Activated CD8-positive, alpha-beta memory T cell treated with anti-CD3 and anti-CD28 coated beads, Interleukin-2, amount 10 ng/mL, durations not matched to agents 7 days and 5 days (primary cell): Measurements from ENCODE around the gene HNRNPM. TPM values are rescaled to one million over a fixed set of nuclear protein-coding genes. Genes with fewer than 3 reads are reported as not detected.

ENCODE experiments used
- ATAC-seq: fragments of 150-1000 bp; cut with Tn5 transposase; one replicate; pipeline ENCODE4 v1.10.0; 2021; ENCODE audit warnings: moderate library complexity
- CTCF ChIA-PET: fragments of 350-600 bp; sonication (Branson Sonifier 250); formaldehyde crosslinking; loops from one replicate; lab custom pipeline; 2021; ENCODE audit warnings: antibody characterized with exemption; lab: Charles Lee
- DNase-seq: peaks from one replicate; pipeline ENCODE4 v3.0.0-alpha.2; 2020
- H3K27ac Mint-ChIP-seq: one replicate; pipeline ENCODE4 v1.8.0; 2021; ENCODE audit warnings: mild to moderate bottlenecking, mixed read lengths
- H3K27me3 Mint-ChIP-seq: one replicate; pipeline ENCODE4 v1.8.0; 2021; ENCODE audit warnings: mixed read lengths
- H3K36me3 Mint-ChIP-seq: one replicate; pipeline ENCODE4 v1.8.0; 2021; ENCODE audit warnings: mild to moderate bottlenecking, mixed read lengths
- H3K4me1 Mint-ChIP-seq: one replicate; pipeline ENCODE4 v1.8.0; 2021; ENCODE audit warnings: mixed read lengths
- H3K4me3 Mint-ChIP-seq: one replicate; pipeline ENCODE4 v1.8.0; 2021; ENCODE audit warnings: mild to moderate bottlenecking, moderate library complexity, mixed read lengths
- H3K9me3 Mint-ChIP-seq: one replicate; pipeline ENCODE4 v1.8.0; 2022; ENCODE audit warnings: low read depth, mixed read lengths
- total RNA-seq, 2 experiments: library from RNA; stranded (reverse); gene quantifications; one replicate each; pipeline ENCODE4 v1.2.3, GENCODE V29; 2021

Gene HNRNPM
- total RNA-seq, 2 experiments from 2014 or later, result 226 to 309 TPM

GRCh38 chr19:8531470-8531869 is 86.7 kb downstream of the HNRNPM start:
- no peak overlapping the region for H3K27ac Mint-ChIP-seq
- ATAC-seq, result no peak
- no peaks in the 10 kb centered on the region for H3K27me3 Mint-ChIP-seq
- CTCF ChIA-PET, result interaction anchor here (1.2 to 1.4 kb wide), 3 partner anchors 18 to 48 kb away, joined by 3 to 4 read pairs (median 4); partner anchors contain the start of gene ZNF414
- no peaks in the 10 kb centered on the region for H3K9me3 Mint-ChIP-seq
- no peak overlapping the region for H3K4me3 Mint-ChIP-seq
- H3K36me3 Mint-ChIP-seq, result peaks cover 65% of the 10 kb centered on the region
- H3K4me1 Mint-ChIP-seq, result peaks cover 3% of the 10 kb centered on the region
- DNase-seq, result no peak

GRCh38 chr19:8532225-8532624 is 87.5 kb downstream of the HNRNPM start:
- DNase-seq (no peak), ATAC-seq (no peak)
- no peaks in the 10 kb centered on the region for H3K27me3 Mint-ChIP-seq
- no peaks in the 10 kb centered on the region for H3K4me1 Mint-ChIP-seq
- H3K27ac Mint-ChIP-seq, result peak overlapping the region; percentile 50
- no peaks in the 10 kb centered on the region for H3K9me3 Mint-ChIP-seq
- CTCF ChIA-PET, result interaction anchor here (0.5 to 1.4 kb wide), 2 partner anchors 8 to 47 kb away, joined by 4 read pairs; no protein-coding TSS in a partner anchor
- H3K36me3 Mint-ChIP-seq, result peaks cover 65% of the 10 kb centered on the region
- H3K4me3 Mint-ChIP-seq, result no peak overlapping the region

- H3K36me3 Mint-ChIP-seq, result peaks cover 52% of the 10 kb centered on the region
Observed at GRCh38 chr19:8536282-8536681, 91.5 kb downstream of the HNRNPM start.

GRCh38 chr19:8537099-8537498 is 92.3 kb downstream of the HNRNPM start:
- no peaks in the 10 kb centered on the region for H3K9me3 Mint-ChIP-seq
- H3K27me3 Mint-ChIP-seq, result no peaks in the 10 kb centered on the region
- no peaks in the 10 kb centered on the region for H3K4me1 Mint-ChIP-seq
- ATAC-seq (no peak), DNase-seq (no peak)
- CTCF ChIA-PET, result interaction anchor here (0.6 kb wide), 1 partner anchor 44 kb away, joined by 3 read pairs; no protein-coding TSS in a partner anchor
- peaks cover 51% of the 10 kb centered on the region for H3K36me3 Mint-ChIP-seq
- H3K27ac Mint-ChIP-seq, result no peak overlapping the region
- no peak overlapping the region for H3K4me3 Mint-ChIP-seq

More at GRCh38 chr19:8536282-8536681, 91.5 kb downstream of the HNRNPM start:
- H3K4me3 Mint-ChIP-seq, result no peak overlapping the region
- no peaks in the 10 kb centered on the region for H3K4me1 Mint-ChIP-seq
- H3K27ac Mint-ChIP-seq, result peak overlapping the region; percentile 13
- CTCF ChIA-PET, result no interaction called here
- ATAC-seq (no peak), DNase-seq (no peak)
- no peaks in the 10 kb centered on the region for H3K9me3 Mint-ChIP-seq
- no peaks in the 10 kb centered on the region for H3K27me3 Mint-ChIP-seq

Other genes starting within 250 kb of the HNRNPM start
- gene CERS4, start 235.6 kb upstream of the HNRNPM start, total RNA-seq, result 10 to 100 TPM; 20.3 to 28.2 TPM
- gene CD320, start 136.6 kb upstream of the HNRNPM start, total RNA-seq, result 10 to 100 TPM; 42.0 to 49.8 TPM
- 10 to 100 TPM; 47.4 to 66.7 TPM for gene NDUFA7, start 123.6 kb upstream of the HNRNPM start, total RNA-seq
- 1,000 to 10,000 TPM; 1,292 to 1,333 TPM for gene RPS28, start 123.5 kb upstream of the HNRNPM start, total RNA-seq
- gene KANK3, start 101.7 kb upstream of the HNRNPM start, total RNA-seq, result 1 to 10 TPM; 3.2 to 3.7 TPM
- under 1 TPM; 0.50 to 0.82 TPM for gene ANGPTL4, start 80.8 kb upstream of the HNRNPM start, total RNA-seq
- 10 to 100 TPM; 96.2 to 97.3 TPM for gene RAB11B, start 54.6 kb upstream of the HNRNPM start, total RNA-seq
- gene MARCHF2, start 31.7 kb upstream of the HNRNPM start, total RNA-seq, result 10 to 100 TPM; 16.5 to 20.9 TPM
- 1 to 10 TPM in 1 of 2 experiments, under 1 TPM in 1; 0.59 to 1.4 TPM for gene PRAM1, start 57.7 kb downstream of the HNRNPM start, total RNA-seq
- 10 to 100 TPM; 23.8 to 38.5 TPM for gene ZNF414, start 69.2 kb downstream of the HNRNPM start, total RNA-seq
- 100 to 1,000 TPM; 250 to 441 TPM for gene MYO1F, start 132.5 kb downstream of the HNRNPM start, total RNA-seq
- gene ADAMTS10, start 165.7 kb downstream of the HNRNPM start, total RNA-seq, result 1 to 10 TPM; 1.2 to 3.3 TPM
- gene NFILZ, start 185.7 kb downstream of the HNRNPM start, total RNA-seq, result not detected